ENCODE measurements around the gene CEP20.

CEP20 gene

GRCh38 chr16:15897834-15898254 lies 9.4 kb upstream of the CEP20 start:
- DNase-seq, result peak; percentile 18 to 60 (median 50)

GRCh38 chr16:15897121-15897780 lies 8.8 kb upstream of the CEP20 start:
- no peak for DNase-seq

- DNase-seq, result no peak
These were observed 6.4 kb upstream of the CEP20 start for GRCh38 chr16:15894571-15895374.

GRCh38 chr16:15891508-15891907 lies 3.1 kb upstream of the CEP20 start:
- no peak for DNase-seq

- peak in 1 of 4 experiments; percentile 6 for DNase-seq
These were observed 1.1 kb downstream of the CEP20 start for GRCh38 chr16:15887283-15887682.

- DNase-seq, result no peak
These were observed 2.3 kb downstream of the CEP20 start for GRCh38 chr16:15886078-15886477.

- peak in 1 of 4 experiments; percentile 17 for DNase-seq
These were observed 2.8 kb downstream of the CEP20 start for GRCh38 chr16:15885560-15886001.

- DNase-seq, result no peak
These were observed 5.8 kb downstream of the CEP20 start for GRCh38 chr16:15882563-15882962.

- DNase-seq, result no peak
These were observed 6.5 kb downstream of the CEP20 start for GRCh38 chr16:15881794-15882379.

- DNase-seq, result no peak
These were observed 7.7 kb downstream of the CEP20 start for GRCh38 chr16:15880434-15881308.

GRCh38 chr16:15879255-15879811 lies 9.1 kb downstream of the CEP20 start:
- DNase-seq, result peak; percentile 20 to 70 (median 40)

- no peak for DNase-seq
These were observed 11.9 kb downstream of the CEP20 start for GRCh38 chr16:15876503-15876902.

- peak; percentile 58 to 71 (median 68) for DNase-seq
These were observed 13.6 kb downstream of the CEP20 start for GRCh38 chr16:15874745-15875314.

GRCh38 chr16:15873737-15874136 lies 14.7 kb downstream of the CEP20 start:
- DNase-seq, result no peak

GRCh38 chr16:15873301-15873700 lies 15.1 kb downstream of the CEP20 start:
- DNase-seq, result no peak

GRCh38 chr16:15870011-15870410 lies 18.4 kb downstream of the CEP20 start:
- no peak for DNase-seq

GRCh38 chr16:15866451-15866850 lies 22.0 kb downstream of the CEP20 start:
- DNase-seq, result no peak

- DNase-seq, result no peak
These were observed 22.7 kb downstream of the CEP20 start for GRCh38 chr16:15865742-15866141.

GRCh38 chr16:15864939-15865338 lies 23.5 kb downstream of the CEP20 start:
- DNase-seq, result no peak

GRCh38 chr16:15861996-15862395 lies 26.4 kb downstream of the CEP20 start:
- DNase-seq, result no peak

- DNase-seq, result no peak
These were observed 29.3 kb downstream of the CEP20 start for GRCh38 chr16:15858921-15859668.
